Suprapubic skin (tissue), 4 donors: ENCODE results near the gene SKAP1.

ENCODE experiments used
- EP300 ChIP-seq: sonication (generic); formaldehyde crosslinking; IDR thresholded peaks from one replicate; pipeline ENCODE4 v1.6.1; 2017; ENCODE audit warnings: antibody characterized with exemption
- POLR2AphosphoS5 ChIP-seq, 3 donors: sonication (generic); formaldehyde crosslinking; IDR thresholded peaks; one replicate each; pipeline ENCODE4 v1.6.1; 2017; ENCODE audit warnings: antibody characterized with exemption in 3 of 3

GRCh38 chr17:48336986-48337385 is 93.0 kb downstream of the SKAP1 start:
- TF ChIP-seq POLR2AphosphoS5 (IDR thresholded peaks at IDR 0.05): no peak
- no peak for TF ChIP-seq EP300
